Epithelial cell of proximal tubule (primary cell): ENCODE measurements around the gene RAP1A. TPM values are rescaled to one million over a fixed set of nuclear protein-coding genes. Genes with fewer than 3 reads are reported as not detected.

Source experiments
- DNase-seq: peaks from one replicate; pipeline ENCODE4 v3.0.0-alpha.2; 2011; ENCODE audit warnings: low read depth
- H3K4me3 ChIP-seq: 2 replicates; pipeline ENCODE4 v1.5.1; 2011; ENCODE audit warnings: low read depth, mild to moderate bottlenecking, low read length
- total RNA-seq: library from RNA; depleted of rRNA; stranded (reverse); fragments of >200 nt; gene quantifications from 2 replicates; pipeline ENCODE4 v1.2.3, GENCODE V29; 2015
- TF ChIP-seq, protein P1 (sequence below): conservative IDR thresholded peaks from 2 replicates; pipeline ENCODE4 v1.5.1; 2012; ENCODE audit warnings: low read depth, mild to moderate bottlenecking, low read length

The RAP1A gene
- total RNA-seq, 1 donor from 2014 or later = 25.7 TPM

DNA sequence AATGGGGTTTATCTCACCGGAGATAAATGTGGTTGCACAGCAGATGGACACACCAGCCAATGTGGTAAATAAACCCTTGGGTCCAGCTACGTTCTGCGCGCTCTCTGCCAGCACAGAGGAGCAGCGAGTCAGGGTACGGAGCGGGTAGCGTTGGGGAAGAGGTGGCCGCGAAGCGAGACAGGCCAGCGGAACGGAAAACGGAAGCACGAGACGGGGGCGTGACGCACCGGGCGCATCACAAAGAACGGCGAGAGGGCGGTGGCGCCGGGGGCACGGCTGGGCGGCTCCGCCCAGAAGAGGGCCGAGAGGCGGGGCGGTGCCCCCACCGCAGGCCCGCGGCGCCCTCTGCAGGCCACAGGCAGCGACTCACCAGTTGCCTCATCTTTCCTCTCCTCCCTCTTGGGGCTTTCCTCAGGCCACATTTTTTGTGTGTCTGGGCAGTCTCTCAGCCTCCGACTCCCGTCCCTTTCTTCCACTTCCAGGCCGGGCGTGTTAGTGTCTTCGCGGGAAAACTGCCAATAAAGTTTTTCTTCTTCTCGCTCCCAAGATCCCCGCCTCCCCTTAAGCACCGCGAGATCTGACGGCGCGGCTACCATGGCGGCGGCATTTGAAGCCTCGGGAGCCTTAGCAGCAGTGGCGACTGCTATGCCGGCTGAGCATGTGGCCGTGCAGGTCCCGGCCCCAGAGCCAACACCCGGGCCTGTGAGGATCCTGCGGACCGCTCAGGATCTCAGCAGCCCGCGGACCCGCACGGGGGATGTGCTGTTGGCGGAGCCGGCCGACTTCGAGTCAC is 135.9 kb downstream of the RAP1A start, which contains the start of gene DDX20:
Gene DDX20 (plus strand): TSS at position 571 of the 793 bp plus-strand sequence. CDS start 24 bp downstream, at position 595.
- TF ChIP-seq, protein P1, sequence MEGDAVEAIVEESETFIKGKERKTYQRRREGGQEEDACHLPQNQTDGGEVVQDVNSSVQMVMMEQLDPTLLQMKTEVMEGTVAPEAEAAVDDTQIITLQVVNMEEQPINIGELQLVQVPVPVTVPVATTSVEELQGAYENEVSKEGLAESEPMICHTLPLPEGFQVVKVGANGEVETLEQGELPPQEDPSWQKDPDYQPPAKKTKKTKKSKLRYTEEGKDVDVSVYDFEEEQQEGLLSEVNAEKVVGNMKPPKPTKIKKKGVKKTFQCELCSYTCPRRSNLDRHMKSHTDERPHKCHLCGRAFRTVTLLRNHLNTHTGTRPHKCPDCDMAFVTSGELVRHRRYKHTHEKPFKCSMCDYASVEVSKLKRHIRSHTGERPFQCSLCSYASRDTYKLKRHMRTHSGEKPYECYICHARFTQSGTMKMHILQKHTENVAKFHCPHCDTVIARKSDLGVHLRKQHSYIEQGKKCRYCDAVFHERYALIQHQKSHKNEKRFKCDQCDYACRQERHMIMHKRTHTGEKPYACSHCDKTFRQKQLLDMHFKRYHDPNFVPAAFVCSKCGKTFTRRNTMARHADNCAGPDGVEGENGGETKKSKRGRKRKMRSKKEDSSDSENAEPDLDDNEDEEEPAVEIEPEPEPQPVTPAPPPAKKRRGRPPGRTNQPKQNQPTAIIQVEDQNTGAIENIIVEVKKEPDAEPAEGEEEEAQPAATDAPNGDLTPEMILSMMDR = peak; percentile 77
- peak within 1 kb of the TSS; percentile 70 for H3K4me3 ChIP-seq
- DNase-seq = peak; percentile 85

DNA sequence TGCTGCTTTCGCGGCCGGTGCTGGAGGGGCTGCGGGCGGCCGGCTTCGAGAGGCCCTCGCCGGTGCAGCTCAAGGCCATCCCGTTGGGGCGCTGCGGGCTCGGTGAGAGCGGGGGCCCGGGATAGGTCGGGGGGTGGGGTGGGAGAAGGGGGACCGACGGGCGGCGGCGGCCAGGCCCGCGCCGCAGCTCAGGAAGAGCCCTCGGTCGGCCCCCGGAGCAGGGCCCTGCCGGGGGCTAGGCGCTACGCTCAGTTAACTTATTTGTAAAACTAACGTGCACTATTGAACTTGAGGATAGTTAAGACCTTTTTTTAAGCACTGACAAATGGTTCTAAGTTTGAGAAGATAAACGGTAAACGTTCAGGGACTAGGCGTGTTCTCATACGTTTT is 136.5 kb downstream of the RAP1A start:
- peak overlapping the region; percentile 70 for H3K4me3 ChIP-seq

DNA sequence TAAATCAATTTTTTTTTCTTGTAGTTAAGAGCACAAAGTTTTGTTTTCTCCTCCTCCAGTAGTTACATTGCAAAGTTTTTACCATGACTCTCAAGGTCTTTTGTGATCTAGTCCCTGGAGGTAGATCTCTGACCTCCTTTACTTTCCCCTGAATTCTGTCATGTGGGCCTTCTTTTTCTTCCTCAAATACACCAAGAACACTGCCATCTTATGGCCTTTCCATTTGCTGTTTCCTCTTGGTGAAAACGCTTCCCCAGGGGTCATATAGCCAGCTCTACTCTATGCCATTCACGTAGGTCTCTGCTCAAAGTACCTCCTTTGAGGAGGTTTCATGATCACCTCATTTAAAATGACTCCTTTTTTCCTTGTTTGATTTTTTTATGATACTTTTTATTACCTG is 138.8 kb downstream of the RAP1A start:
- TF ChIP-seq, protein P1 = peak; percentile 36
- H3K4me3 ChIP-seq = no peak overlapping the region

More for the DNA sequence above, 136.5 kb downstream of the RAP1A start:
- TF ChIP-seq, protein P1 = no peak
- DNase-seq = no peak

DNA sequence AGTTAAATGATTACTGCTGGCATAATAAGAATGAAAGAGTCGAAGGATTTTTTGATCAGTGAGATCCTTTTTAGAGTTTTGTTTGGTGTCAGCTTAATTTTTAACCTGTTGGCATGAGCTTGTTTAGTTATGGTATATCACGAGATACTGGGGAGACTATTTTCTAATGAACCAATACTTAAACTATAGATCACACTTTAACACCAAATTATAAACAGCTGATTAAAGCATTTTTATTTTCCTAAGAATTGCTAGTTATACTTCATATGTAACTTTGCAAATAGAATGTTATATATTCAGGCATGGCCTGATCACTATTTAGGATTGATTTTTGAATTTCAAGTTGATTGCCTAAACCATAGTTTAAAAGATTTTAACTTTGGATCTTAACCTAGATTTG is 142.1 kb downstream of the RAP1A start:
- no peak overlapping the region for H3K4me3 ChIP-seq
- no peak for DNase-seq
- TF ChIP-seq, protein P1 = no peak

More for the DNA sequence above, 138.8 kb downstream of the RAP1A start:
- no peak for DNase-seq

DNA sequence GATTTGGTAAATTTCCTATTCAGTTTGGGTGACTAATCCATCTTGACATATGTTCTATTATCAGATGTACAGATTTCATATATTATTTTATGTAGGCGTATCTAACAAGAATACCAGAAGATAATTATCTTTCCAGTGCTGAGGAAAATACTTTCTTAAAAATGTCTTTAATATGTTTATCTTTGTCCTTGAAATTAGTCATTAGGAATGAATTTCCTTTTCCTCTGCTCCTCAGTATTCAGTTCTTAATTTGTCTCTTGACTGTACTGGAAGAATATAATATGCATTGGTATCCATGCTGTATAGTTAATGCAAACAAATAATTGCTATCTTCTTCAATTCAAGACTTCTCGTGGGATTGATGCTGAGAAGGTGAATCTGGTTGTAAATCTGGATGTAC is 142.7 kb downstream of the RAP1A start:
- TF ChIP-seq, protein P1 = no peak
- no peak for DNase-seq

More for the DNA sequence above, 142.7 kb downstream of the RAP1A start:
- H3K4me3 ChIP-seq = no peak overlapping the region

Other genes with a start within 250 kb of the RAP1A start
- gene OVGP1, start 192.1 kb upstream of the RAP1A start, total RNA-seq = 0.12 and 0.43 TPM in 2 replicates
- gene WDR77, start 170.5 kb upstream of the RAP1A start, total RNA-seq = 79.4 and 81.2 TPM in 2 replicates
- 329 and 351 TPM in 2 replicates for gene ATP5PB, start 170.3 kb upstream of the RAP1A start, total RNA-seq
- not detected in 2 replicates for gene C1orf162, start 145.8 kb upstream of the RAP1A start, total RNA-seq
- gene ADORA3, start 116.2 kb upstream of the RAP1A start, total RNA-seq = not detected in 2 replicates
- not detected in 2 replicates for gene TMIGD3, start 116.2 kb upstream of the RAP1A start, total RNA-seq
- gene INKA2, start 119.6 kb downstream of the RAP1A start, total RNA-seq = 0.07 and 0.58 TPM in 2 replicates
- 24.5 and 31.6 TPM in 2 replicates for gene DDX20, start 136.1 kb downstream of the RAP1A start, total RNA-seq